Measurements from ENCODE around the gene DERA.
"Not testable (repeated sequence)": the region's sequence is repeated elsewhere in the genome, so short reads cannot be mapped to it uniquely, and the experiment has no call there.

DERA gene

GRCh38 chr12:16019136-16019535 lies 108.0 kb downstream of the DERA start:
- no peak for TF ChIP-seq POLR2A (IDR thresholded peaks at IDR 0.05; ENCODE audit: low read depth, low read length)
- no peak for FAIRE-seq
- no peak for DNase-seq (ENCODE audit: insufficient read length, low spot score)

DNA sequence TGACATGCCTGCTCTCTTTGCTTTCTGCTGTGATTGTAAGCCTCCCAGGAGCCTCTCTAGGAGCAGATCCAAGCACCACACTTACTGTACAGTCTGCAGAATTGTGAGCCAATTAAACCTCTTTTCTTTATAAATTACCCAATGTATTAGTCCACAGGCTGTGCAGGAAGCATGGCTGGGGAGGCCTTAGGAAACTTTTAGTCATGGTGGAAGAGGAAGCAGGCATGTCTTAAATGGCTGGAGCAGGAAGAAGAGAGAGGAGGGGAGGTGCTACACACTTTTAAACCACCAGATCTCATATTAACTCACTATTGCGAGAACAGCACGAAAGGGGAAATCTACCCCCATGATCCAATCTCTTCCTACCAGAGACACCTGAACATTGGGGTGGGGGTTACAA lies 108.9 kb downstream of the DERA start:
- DNase-seq (ENCODE audit: insufficient read length, low spot score) (no peak), FAIRE-seq (no peak)
- TF ChIP-seq POLR2A (IDR thresholded peaks at IDR 0.05; ENCODE audit: low read depth, low read length): no peak

DNA sequence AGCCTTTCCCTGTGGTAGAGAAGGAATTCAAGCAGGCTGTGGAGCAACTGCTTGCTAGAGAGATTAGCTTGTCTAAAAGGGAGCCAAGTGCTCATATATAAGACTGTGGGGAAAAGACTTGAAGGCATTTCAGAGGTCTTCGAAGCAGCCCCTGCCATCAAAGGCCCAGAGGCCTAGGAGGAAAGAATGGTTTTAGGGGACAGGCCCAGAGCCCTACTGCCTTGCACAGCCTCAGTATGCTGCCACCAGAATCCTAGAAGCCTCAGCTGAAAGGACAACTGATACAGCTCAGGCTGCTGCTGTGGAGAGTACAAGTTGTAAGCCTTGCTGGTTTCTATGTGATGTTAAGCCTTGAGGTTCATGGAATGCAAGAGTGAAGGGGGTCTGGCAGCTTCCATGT lies 109.9 kb downstream of the DERA start:
- FAIRE-seq (no peak), DNase-seq (ENCODE audit: insufficient read length, low spot score) (no peak)
- no peak for TF ChIP-seq POLR2A (IDR thresholded peaks at IDR 0.05; ENCODE audit: low read depth, low read length)

GRCh38 chr12:16021676-16022075 lies 110.5 kb downstream of the DERA start:
- no peak for TF ChIP-seq POLR2A (IDR thresholded peaks at IDR 0.05; ENCODE audit: low read depth, low read length)
- FAIRE-seq: no peak
- no peak for DNase-seq (ENCODE audit: insufficient read length, low spot score)

GRCh38 chr12:16027002-16027401 lies 115.9 kb downstream of the DERA start:
- TF ChIP-seq POLR2A (IDR thresholded peaks at IDR 0.05; ENCODE audit: low read depth, low read length): no peak
- DNase-seq (ENCODE audit: insufficient read length, low spot score) (no peak), FAIRE-seq (no peak)

GRCh38 chr12:16030744-16031143 lies 119.6 kb downstream of the DERA start:
- FAIRE-seq: no peak
- TF ChIP-seq POLR2A (IDR thresholded peaks at IDR 0.05; ENCODE audit: low read depth, low read length): no peak
- no peak for DNase-seq (ENCODE audit: insufficient read length, low spot score)

DNA sequence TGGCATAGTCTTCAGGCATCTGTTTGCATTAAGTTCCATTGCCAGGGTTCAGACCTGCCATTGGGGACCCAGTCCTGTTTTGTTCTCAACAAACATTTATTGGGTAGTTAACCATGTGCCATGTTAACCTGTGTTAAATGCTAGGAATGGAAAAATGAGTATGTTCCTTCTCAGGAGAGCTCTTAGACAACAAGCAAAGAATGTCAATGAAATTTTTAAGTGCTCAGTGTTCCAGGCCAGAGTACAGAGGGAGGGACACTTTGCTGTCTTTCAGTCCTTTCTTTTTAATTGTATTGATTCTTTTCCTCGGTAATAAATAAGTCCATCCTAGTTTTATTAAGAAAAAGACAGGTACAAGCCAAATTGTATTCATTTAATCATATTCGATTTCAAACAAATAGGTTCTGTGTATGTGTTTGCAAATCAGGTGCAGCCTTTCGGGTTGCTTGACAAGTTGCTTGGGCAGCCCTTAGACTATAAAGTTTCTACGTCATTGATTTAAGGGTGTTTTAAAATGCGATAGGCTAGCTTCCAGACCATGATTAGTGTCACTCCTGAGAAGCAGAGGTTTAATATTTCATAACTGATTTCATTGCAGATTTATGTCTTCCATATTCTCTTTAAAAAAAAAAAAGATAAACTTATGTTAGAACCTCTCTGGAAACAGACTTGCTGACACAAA lies 123.1 kb downstream of the DERA start:
- DNase-seq (ENCODE audit: insufficient read length, low spot score) (no peak), FAIRE-seq (no peak)
- TF ChIP-seq POLR2A (IDR thresholded peaks at IDR 0.05; ENCODE audit: low read depth, low read length): no peak

GRCh38 chr12:16036073-16036472 lies 124.9 kb downstream of the DERA start:
- FAIRE-seq: no peak
- DNase-seq (ENCODE audit: insufficient read length, low spot score): no peak
- no peak for TF ChIP-seq POLR2A (IDR thresholded peaks at IDR 0.05; ENCODE audit: low read depth, low read length)

DNA sequence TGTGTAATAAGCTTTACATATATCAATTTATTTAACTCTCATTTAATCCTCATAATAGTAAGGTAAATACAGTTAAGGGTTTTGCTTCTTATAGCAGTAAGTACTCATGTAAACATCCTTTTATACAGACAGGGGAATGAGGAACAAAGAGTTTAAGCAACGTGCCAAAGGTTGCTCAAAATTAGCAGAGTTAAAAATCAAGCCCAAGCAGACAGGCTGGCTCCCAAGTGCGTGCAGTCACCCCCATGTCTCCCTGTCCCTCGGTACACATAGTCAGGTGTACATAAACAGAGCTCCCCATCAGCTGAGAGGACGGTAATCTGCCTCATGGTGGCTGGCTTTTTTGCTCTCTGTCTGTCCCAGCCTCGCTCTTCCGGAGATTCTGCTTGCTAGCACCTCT lies 126.4 kb downstream of the DERA start:
- FAIRE-seq: no peak
- TF ChIP-seq POLR2A (IDR thresholded peaks at IDR 0.05; ENCODE audit: low read depth, low read length): no peak
- DNase-seq (ENCODE audit: insufficient read length, low spot score): no peak

- no peak for TF ChIP-seq POLR2A (IDR thresholded peaks at IDR 0.05; ENCODE audit: low read depth, low read length)
- FAIRE-seq: no peak
- DNase-seq (ENCODE audit: insufficient read length, low spot score): no peak
Measured at GRCh38 chr12:16043480-16043879, 132.3 kb downstream of the DERA start.

DNA sequence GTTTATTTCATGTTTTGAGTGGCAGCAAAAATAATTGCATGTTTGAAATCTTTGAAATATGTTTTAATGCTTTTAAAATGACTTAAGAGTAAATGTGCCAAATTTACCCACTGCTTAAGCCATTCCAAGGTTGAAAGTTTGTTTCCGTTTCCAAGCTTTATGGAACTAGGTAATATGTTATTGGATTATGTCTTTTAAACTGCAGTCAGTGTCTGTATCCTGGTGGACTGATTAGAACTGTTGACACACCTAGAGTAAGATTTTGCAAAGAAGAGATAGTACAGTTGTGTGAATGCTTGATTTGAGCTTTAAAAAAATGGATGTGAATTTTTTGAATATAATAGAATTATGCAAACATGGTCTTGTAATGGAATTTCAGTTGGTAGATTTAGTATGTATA lies 135.1 kb downstream of the DERA start:
- DNase-seq (ENCODE audit: insufficient read length, low spot score) (no peak), FAIRE-seq (no peak)
- no peak for TF ChIP-seq POLR2A (IDR thresholded peaks at IDR 0.05; ENCODE audit: low read depth, low read length)

- no peak for TF ChIP-seq POLR2A (IDR thresholded peaks at IDR 0.05; ENCODE audit: low read depth, low read length)
- no peak for FAIRE-seq
- no peak for DNase-seq (ENCODE audit: insufficient read length, low spot score)
Measured at GRCh38 chr12:16048511-16048910, 137.4 kb downstream of the DERA start.

- no peak for DNase-seq (ENCODE audit: insufficient read length, low spot score)
- no peak for TF ChIP-seq POLR2A (IDR thresholded peaks at IDR 0.05; ENCODE audit: low read depth, low read length)
Measured at GRCh38 chr12:16056910-16057309, 145.8 kb downstream of the DERA start.

GRCh38 chr12:16057351-16057751 lies 146.2 kb downstream of the DERA start:
- not testable (repeated sequence) for DNase-seq (ENCODE audit: insufficient read length, low spot score); FAIRE-seq

More at GRCh38 chr12:16056910-16057309, 145.8 kb downstream of the DERA start:
- FAIRE-seq: no peak

DNA sequence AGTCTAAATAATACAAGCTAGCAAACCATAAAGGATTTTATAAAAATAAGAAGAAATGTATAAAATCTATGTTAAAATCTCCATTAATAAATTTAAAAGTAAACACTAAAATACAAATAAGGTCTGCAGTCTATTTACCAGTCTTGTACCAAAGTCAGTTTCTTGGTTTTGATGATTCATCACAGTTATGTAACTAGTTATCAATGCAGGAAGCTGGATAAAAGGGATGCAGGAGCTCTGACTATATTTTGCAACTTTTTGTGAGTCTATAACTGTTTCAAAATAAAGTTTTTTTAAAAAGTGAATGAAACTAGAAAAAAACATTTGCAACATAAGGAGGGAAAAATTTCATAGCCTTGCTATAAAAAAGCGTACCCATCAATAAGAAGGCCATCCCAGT lies 151.5 kb downstream of the DERA start:
- FAIRE-seq: no peak
- no peak for DNase-seq (ENCODE audit: insufficient read length, low spot score)
- no peak for TF ChIP-seq POLR2A (IDR thresholded peaks at IDR 0.05; ENCODE audit: low read depth, low read length)

DNA sequence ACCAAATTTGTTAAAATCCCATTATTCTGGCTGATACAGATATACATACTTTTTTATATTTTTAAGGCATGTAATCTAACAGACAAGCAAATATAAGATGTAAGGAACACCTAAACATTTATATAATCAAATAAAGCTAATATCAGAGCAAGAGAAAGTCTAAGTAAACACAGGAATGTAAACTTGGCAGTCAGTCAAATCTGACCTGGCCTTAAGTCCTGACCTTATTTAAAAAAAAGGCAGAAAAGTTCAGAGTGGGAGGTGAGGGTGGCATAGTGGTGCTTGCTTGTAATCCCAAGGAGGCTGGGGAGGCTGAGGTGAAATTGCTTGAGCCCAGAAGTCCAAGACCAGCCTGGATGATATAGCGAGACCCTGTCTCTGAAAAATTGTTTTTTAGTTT lies 152.6 kb downstream of the DERA start:
- FAIRE-seq: no peak

More for the DNA sequence above, 152.6 kb downstream of the DERA start:
- TF ChIP-seq POLR2A (IDR thresholded peaks at IDR 0.05; ENCODE audit: low read depth, low read length): no peak
- no peak for DNase-seq (ENCODE audit: insufficient read length, low spot score)
